GM18499 (cell line): ENCODE data around the gene BORCS5.
"Not testable (repeated sequence)": the region's sequence is repeated elsewhere in the genome, so short reads cannot be mapped to it uniquely, and the experiment has no call there.

ENCODE experiments used
- ATAC-seq: cut with Tn5 transposase; IDR thresholded peaks from one replicate; pipeline ENCODE4 v1.9.1; 2021; ENCODE audit warnings: moderate number of reproducible peaks; ENCODE audit not compliant: insufficient read depth, unreplicated experiment

BORCS5 gene

GRCh38 chr12:12451098-12451497 is 94.2 kb downstream of the BORCS5 start:
- no peak for ATAC-seq

- ATAC-seq = no peak
Observed at GRCh38 chr12:12452326-12452902, 95.5 kb downstream of the BORCS5 start.

- ATAC-seq = no peak
Observed at GRCh38 chr12:12453635-12454034, 96.8 kb downstream of the BORCS5 start.

GRCh38 chr12:12454315-12454714 is 97.4 kb downstream of the BORCS5 start:
- ATAC-seq = no peak

GRCh38 chr12:12456637-12457036 is 99.8 kb downstream of the BORCS5 start:
- ATAC-seq = no peak

- no peak for ATAC-seq
Observed at GRCh38 chr12:12460935-12461922, 104.4 kb downstream of the BORCS5 start.

- no peak for ATAC-seq
Observed at GRCh38 chr12:12461923-12462315, 105.0 kb downstream of the BORCS5 start.

- ATAC-seq = no peak
Observed at GRCh38 chr12:12465522-12465921, 108.6 kb downstream of the BORCS5 start.

- no peak for ATAC-seq
Observed at GRCh38 chr12:12466157-12466556, 109.3 kb downstream of the BORCS5 start.

- ATAC-seq = no peak
Observed at GRCh38 chr12:12467264-12467663, 110.4 kb downstream of the BORCS5 start.

- ATAC-seq = no peak
Observed at GRCh38 chr12:12467688-12468261, 110.9 kb downstream of the BORCS5 start.

- ATAC-seq = no peak
Observed at GRCh38 chr12:12468575-12468974, 111.7 kb downstream of the BORCS5 start.

- no peak for ATAC-seq
Observed at GRCh38 chr12:12469386-12469785, 112.5 kb downstream of the BORCS5 start.

- no peak for ATAC-seq
Observed at GRCh38 chr12:12470751-12471306, 114.0 kb downstream of the BORCS5 start.

GRCh38 chr12:12471982-12472961 is 115.4 kb downstream of the BORCS5 start:
- ATAC-seq = not testable (repeated sequence)

GRCh38 chr12:12473223-12473622 is 116.3 kb downstream of the BORCS5 start:
- ATAC-seq = no peak

GRCh38 chr12:12474471-12474928 is 117.6 kb downstream of the BORCS5 start:
- ATAC-seq = no peak

- peak; percentile 86 for ATAC-seq
Observed at GRCh38 chr12:12474931-12475795, 118.3 kb downstream of the BORCS5 start.
